ENCODE data around the gene LANCL3.
"Not testable (repeated sequence)": the region's sequence is repeated elsewhere in the genome, so short reads cannot be mapped to it uniquely, and the experiment has no call there.

LANCL3 gene

GRCh38 chrX:37590047-37590446 is 18.6 kb downstream of the LANCL3 start:
- ATAC-seq = no peak
- Mint-ChIP-seq H3K27ac (no peak overlapping the region), H3K4me1 (no peaks in the 10 kb centered on the region), H3K27me3 (no peaks in the 10 kb centered on the region), H3K4me3 (no peak overlapping the region), H3K36me3 (ENCODE audit: low read depth) (no peaks in the 10 kb centered on the region), H3K9me3 (no peaks in the 10 kb centered on the region)
- DNase-seq = no peak

- H3K9me3 Mint-ChIP-seq = no peaks in the 10 kb centered on the region
- no peaks in the 10 kb centered on the region for H3K36me3 Mint-ChIP-seq (ENCODE audit: low read depth)
- no peak overlapping the region for H3K4me3 Mint-ChIP-seq
- H3K27ac Mint-ChIP-seq = no peak overlapping the region
- no peak for ATAC-seq
- H3K27me3 Mint-ChIP-seq = peaks cover 2% of the 10 kb centered on the region
- no peaks in the 10 kb centered on the region for H3K4me1 Mint-ChIP-seq
- no peak for DNase-seq
These were observed 23.4 kb downstream of the LANCL3 start for GRCh38 chrX:37594755-37595382.

DNA sequence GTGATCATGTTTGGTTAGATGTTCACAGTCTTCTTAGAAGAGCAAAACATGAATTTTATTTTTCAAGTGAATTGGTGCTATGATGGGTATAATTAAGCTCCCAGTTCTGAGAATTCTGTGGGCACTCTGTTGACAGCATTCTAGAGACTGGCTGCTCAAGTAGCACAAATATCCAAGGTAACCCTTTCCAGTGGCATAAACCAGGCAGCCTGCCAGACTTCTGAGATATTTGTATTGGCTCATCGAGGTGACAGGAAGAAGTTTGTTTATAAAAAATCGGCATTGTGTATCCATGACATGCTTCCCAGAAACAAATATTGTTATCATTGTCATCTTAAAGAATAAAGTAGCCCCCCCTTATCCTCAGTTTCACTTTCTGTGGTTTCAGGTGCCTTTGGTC is 28.3 kb downstream of the LANCL3 start:
- Mint-ChIP-seq H3K9me3 (no peaks in the 10 kb centered on the region), H3K27me3 (peaks cover 2% of the 10 kb centered on the region), H3K27ac (no peak overlapping the region), H3K36me3 (ENCODE audit: low read depth) (no peaks in the 10 kb centered on the region), H3K4me3 (no peak overlapping the region), H3K4me1 (no peaks in the 10 kb centered on the region)
- no peak for DNase-seq
- ATAC-seq = no peak

DNA sequence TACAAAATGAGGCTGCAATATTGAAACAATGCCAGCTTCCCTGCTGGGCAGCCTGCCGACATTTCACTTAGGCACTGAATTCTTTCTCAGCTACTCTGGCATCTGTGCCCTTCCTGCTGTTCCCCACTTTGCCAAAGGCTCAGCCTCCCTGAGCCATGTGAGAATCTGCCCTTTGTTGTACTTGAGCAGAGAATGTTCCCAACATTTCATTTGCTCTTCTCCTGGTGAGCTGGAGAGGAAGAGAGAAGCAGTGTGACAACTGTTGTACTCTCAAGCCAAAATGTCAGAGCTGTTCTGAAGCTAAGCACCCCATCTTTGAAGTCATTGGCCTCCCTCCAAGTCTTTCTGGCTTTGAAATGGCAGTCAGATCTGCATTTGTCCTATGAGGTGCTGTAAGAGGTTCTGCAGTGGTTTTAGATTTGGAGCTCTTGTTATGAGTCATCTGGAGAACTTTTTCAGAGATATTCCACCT is 32.5 kb downstream of the LANCL3 start:
- Mint-ChIP-seq H3K4me1 (no peaks in the 10 kb centered on the region), H3K36me3 (ENCODE audit: low read depth) (no peaks in the 10 kb centered on the region), H3K27me3 (peaks cover 2% of the 10 kb centered on the region), H3K9me3 (no peaks in the 10 kb centered on the region), H3K4me3 (no peak overlapping the region), H3K27ac (no peak overlapping the region)
- DNase-seq = no peak
- ATAC-seq = no peak

DNA sequence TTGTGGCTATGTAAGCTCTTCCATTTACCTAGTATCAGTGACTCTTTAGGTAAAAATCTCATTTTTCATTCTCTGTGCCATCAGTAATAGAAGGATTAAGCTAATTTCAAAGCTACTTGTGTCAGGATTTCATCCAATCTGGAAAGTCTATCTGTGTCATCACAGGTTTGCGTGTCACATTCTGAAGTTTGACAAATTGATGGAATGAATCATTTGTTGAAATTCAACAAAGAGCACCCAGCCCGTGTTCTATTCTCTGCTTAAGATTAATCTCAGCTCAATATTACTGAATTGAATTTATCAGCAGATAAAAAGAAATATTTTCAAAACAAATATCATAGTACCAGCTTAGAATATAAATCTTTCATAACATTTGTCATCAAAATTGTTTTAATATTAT is 35.8 kb downstream of the LANCL3 start:
- Mint-ChIP-seq H3K4me1 (no peaks in the 10 kb centered on the region), H3K27ac (no peak overlapping the region), H3K9me3 (no peaks in the 10 kb centered on the region), H3K27me3 (no peaks in the 10 kb centered on the region), H3K36me3 (ENCODE audit: low read depth) (no peaks in the 10 kb centered on the region), H3K4me3 (no peak overlapping the region)
- DNase-seq = no peak
- no peak for ATAC-seq

GRCh38 chrX:37608156-37608555 is 36.7 kb downstream of the LANCL3 start:
- Mint-ChIP-seq H3K4me3 (no peak overlapping the region), H3K27me3 (no peaks in the 10 kb centered on the region), H3K9me3 (no peaks in the 10 kb centered on the region), H3K36me3 (ENCODE audit: low read depth) (no peaks in the 10 kb centered on the region), H3K27ac (no peak overlapping the region), H3K4me1 (no peaks in the 10 kb centered on the region)
- DNase-seq (no peak), ATAC-seq (no peak)

GRCh38 chrX:37609727-37610126 is 38.3 kb downstream of the LANCL3 start:
- H3K27me3 Mint-ChIP-seq = no peaks in the 10 kb centered on the region
- no peaks in the 10 kb centered on the region for H3K36me3 Mint-ChIP-seq (ENCODE audit: low read depth)
- H3K4me3 Mint-ChIP-seq = no peak overlapping the region
- no peak for ATAC-seq
- no peaks in the 10 kb centered on the region for H3K4me1 Mint-ChIP-seq
- DNase-seq = no peak
- H3K27ac Mint-ChIP-seq = no peak overlapping the region
- no peaks in the 10 kb centered on the region for H3K9me3 Mint-ChIP-seq

DNA sequence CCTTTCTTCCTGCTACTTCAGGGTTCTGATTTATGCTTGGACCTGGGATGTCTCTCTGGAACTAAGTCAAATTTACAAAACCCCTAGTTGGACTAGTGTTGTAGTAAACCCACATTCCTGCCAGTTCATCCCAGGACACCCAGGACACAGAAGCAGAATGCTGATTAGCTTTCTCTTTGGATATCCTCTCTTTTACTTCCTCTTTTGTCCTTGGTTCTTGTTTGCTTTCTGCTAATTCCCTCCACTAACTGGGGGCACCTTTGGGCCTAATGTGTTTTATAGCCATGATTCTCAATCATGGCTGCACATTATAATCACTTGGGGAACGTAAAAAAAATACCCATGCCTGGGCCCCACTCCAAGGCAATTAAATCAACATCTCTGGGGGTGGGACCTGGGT is 42.5 kb downstream of the LANCL3 start:
- H3K9me3 Mint-ChIP-seq = no peaks in the 10 kb centered on the region
- no peak for ATAC-seq
- no peak for DNase-seq
- H3K36me3 Mint-ChIP-seq (ENCODE audit: low read depth) = no peaks in the 10 kb centered on the region
- no peaks in the 10 kb centered on the region for H3K27me3 Mint-ChIP-seq
- H3K4me3 Mint-ChIP-seq = no peak overlapping the region
- H3K4me1 Mint-ChIP-seq = no peaks in the 10 kb centered on the region
- H3K27ac Mint-ChIP-seq = no peak overlapping the region

DNA sequence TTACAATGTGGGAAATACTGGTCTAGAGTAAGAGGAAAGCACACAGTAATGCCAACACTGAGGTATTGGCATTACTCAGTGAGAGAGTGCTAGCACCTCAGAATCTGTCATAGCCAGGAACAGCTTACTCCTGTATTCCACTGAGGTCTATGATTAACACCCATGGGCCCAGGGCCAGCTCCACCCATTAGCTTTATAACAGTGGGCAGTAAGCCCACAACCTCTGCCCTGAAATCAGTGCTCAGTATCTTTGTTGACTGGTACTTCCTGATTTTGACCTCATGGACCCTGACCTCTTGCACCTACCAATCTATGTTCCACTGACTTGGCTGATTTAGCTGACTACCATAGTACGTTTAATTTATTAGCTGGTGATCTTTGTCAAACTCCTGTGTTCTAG is 56.1 kb downstream of the LANCL3 start:
- H3K27ac Mint-ChIP-seq = no peak overlapping the region
- DNase-seq (no peak), ATAC-seq (no peak)
- no peaks in the 10 kb centered on the region for H3K36me3 Mint-ChIP-seq (ENCODE audit: low read depth)
- no peaks in the 10 kb centered on the region for H3K4me1 Mint-ChIP-seq
- no peaks in the 10 kb centered on the region for H3K9me3 Mint-ChIP-seq
- H3K4me3 Mint-ChIP-seq = no peak overlapping the region
- no peaks in the 10 kb centered on the region for H3K27me3 Mint-ChIP-seq

DNA sequence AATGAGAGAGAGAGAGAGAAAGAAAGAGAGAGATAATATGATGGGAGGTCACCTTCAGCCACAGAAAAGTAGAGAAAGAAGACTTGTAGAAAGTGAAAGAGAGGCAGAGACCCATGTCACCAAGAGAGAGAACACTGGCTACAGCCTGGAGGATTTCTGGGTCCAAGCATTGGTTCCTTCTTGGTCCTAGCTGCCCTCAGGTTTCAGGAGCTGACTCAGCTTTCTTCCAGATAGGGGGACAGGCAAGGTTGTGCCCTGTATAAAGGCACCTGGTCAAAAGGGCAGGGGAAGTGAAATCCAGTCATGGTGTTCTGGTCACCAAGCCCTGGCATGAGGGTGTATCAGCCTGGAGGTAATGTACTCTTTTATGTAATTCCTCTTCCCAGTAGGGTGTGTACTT is 66.6 kb downstream of the LANCL3 start:
- H3K27me3 Mint-ChIP-seq = no peaks in the 10 kb centered on the region
- H3K4me1 Mint-ChIP-seq = no peaks in the 10 kb centered on the region
- H3K9me3 Mint-ChIP-seq = no peaks in the 10 kb centered on the region

GRCh38 chrX:37640142-37640541 is 68.7 kb downstream of the LANCL3 start:
- H3K4me1 Mint-ChIP-seq = no peaks in the 10 kb centered on the region
- no peak for ATAC-seq
- no peak overlapping the region for H3K27ac Mint-ChIP-seq
- no peaks in the 10 kb centered on the region for H3K27me3 Mint-ChIP-seq
- H3K4me3 Mint-ChIP-seq = no peak overlapping the region
- no peak for DNase-seq
- H3K36me3 Mint-ChIP-seq (ENCODE audit: low read depth) = no peaks in the 10 kb centered on the region
- H3K9me3 Mint-ChIP-seq = no peaks in the 10 kb centered on the region

More for the DNA sequence above, 66.6 kb downstream of the LANCL3 start:
- ATAC-seq = no peak
- Mint-ChIP-seq H3K36me3 (ENCODE audit: low read depth) (no peaks in the 10 kb centered on the region), H3K27ac (no peak overlapping the region), H3K4me3 (no peak overlapping the region)
- no peak for DNase-seq

DNA sequence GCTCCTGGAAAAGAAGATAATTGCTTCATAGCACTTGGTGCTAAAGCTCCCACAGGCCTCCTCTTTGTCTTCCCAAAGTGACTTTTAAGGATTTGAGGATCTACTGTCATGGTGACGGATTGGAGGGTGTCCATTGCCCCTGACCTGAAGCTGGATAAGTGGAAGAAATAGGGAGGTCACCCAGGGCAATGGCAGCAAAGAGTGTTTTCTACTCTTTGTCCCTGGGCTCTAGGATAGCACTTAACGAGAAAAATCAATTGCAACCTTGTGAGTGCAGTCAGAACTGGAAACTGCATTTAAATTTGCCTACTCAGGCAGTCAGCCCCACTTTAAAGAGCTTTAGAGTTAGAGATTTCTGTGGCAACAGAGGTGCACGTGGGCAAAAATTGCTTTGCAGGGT is 70.4 kb downstream of the LANCL3 start:
- Mint-ChIP-seq H3K27me3 (no peaks in the 10 kb centered on the region), H3K4me1 (no peaks in the 10 kb centered on the region), H3K27ac (no peak overlapping the region), H3K36me3 (ENCODE audit: low read depth) (no peaks in the 10 kb centered on the region), H3K4me3 (no peak overlapping the region), H3K9me3 (no peaks in the 10 kb centered on the region)
- DNase-seq (no peak), ATAC-seq (no peak)

DNA sequence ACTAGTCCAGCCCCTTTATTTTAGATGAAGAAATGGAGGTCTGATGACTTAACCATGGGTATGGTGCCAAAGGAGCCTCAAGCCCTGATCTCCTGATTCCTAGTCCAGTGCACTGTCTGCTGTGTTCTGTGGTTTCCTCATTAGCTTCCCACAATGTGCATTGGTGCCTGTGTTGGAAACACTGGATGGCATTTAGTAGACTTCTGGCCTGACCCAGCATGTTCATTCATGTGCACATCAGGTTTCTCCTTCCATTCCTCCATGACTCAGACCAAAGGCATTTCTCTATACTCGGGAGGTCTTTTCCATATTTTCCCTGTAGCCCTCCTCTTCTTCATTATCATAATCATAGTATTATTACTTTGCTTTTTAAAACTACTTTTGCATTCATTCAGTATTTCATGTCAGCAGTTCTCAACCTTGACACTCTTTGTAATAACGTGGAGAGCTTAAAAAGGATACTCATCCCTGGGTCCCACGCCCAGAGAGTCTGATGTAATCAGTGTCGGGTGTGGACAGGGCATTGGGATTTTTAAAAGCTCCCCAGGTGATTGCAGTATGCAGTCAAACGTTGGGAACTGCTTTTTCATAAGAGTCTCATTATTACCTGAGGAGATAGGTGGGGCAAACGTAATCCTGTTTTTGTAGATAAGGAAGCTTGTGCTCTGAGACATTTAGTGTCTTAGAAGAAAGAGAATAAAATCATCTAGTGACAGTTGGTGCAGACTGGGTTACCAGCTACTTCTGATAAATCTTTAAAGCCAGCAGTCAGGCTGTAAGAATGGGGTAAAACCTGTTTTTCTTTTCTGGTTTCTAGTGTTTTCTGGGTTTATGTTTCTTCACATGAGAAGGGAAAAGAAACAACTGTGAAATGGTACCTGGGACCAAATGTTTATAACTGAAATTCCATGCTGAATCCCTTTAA is 73.2 kb downstream of the LANCL3 start:
- ATAC-seq (no peak), DNase-seq (no peak)
- Mint-ChIP-seq H3K9me3 (no peaks in the 10 kb centered on the region), H3K27me3 (no peaks in the 10 kb centered on the region), H3K4me1 (no peaks in the 10 kb centered on the region), H3K27ac (no peak overlapping the region), H3K36me3 (ENCODE audit: low read depth) (no peaks in the 10 kb centered on the region), H3K4me3 (no peak overlapping the region)

DNA sequence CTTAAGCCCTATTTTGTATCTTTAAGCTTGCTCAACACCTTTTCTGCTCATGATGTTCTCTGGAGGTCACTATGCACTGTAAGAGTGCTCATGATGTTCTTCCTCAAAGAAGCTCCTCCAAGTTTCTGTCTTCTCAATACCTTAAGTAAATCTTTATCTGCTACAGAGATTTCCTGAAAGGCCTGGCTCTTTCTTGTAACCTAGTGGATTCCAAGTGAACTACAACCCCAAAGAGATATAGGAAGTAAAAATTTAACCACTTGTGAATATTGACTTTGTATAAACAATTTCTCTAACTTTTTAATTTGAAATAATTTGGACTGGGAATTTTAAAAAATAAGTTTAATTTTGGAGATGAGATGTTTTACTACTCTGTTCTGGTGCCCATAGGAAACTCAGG is 74.8 kb downstream of the LANCL3 start:
- Mint-ChIP-seq H3K27ac (no peak overlapping the region), H3K4me1 (no peaks in the 10 kb centered on the region)
- ATAC-seq = no peak

GRCh38 chrX:37650879-37651278 is 79.4 kb downstream of the LANCL3 start:
- H3K4me3 Mint-ChIP-seq, H3K9me3 Mint-ChIP-seq: not testable (repeated sequence)

More for the DNA sequence above, 74.8 kb downstream of the LANCL3 start:
- H3K27me3 Mint-ChIP-seq = no peaks in the 10 kb centered on the region
- DNase-seq = no peak
- no peak overlapping the region for H3K4me3 Mint-ChIP-seq
- no peaks in the 10 kb centered on the region for H3K36me3 Mint-ChIP-seq (ENCODE audit: low read depth)
- H3K9me3 Mint-ChIP-seq = no peaks in the 10 kb centered on the region

More at GRCh38 chrX:37650879-37651278, 79.4 kb downstream of the LANCL3 start:
- DNase-seq; H3K27ac Mint-ChIP-seq; H3K27me3 Mint-ChIP-seq; H3K36me3 Mint-ChIP-seq (ENCODE audit: low read depth); H3K4me1 Mint-ChIP-seq; ATAC-seq: not testable (repeated sequence)
